GM23248 (cell line): ENCODE measurements around the gene RDX. TPM values are rescaled to one million over a fixed set of nuclear protein-coding genes. Genes with fewer than 3 reads are reported as not detected.

ENCODE experiments used
- DNase-seq: peaks from one replicate; pipeline ENCODE4 v3.0.0-alpha.2; 2015
- H2AFZ ChIP-seq: fragments of 200-600 bp; sonication (generic); 2 replicates; pipeline ENCODE4 v1.6.1; 2016; ENCODE audit warnings: antibody characterized with exemption
- H3F3A ChIP-seq: fragments of 200-600 bp; sonication (generic); 2 replicates; pipeline ENCODE4 v1.6.1; 2016; ENCODE audit warnings: mild to moderate bottlenecking, antibody characterized with exemption, mixed run types; ENCODE audit not compliant: insufficient read depth
- H3K27ac ChIP-seq: fragments of 200-600 bp; sonication (generic); 2 replicates; pipeline ENCODE4 v1.5.1; 2016; ENCODE audit warnings: mild to moderate bottlenecking
- H3K27me3 ChIP-seq: fragments of 200-600 bp; sonication (generic); replicated peaks from 2 replicates; pipeline ENCODE4 v1.6.1; 2016; ENCODE audit warnings: mild to moderate bottlenecking; ENCODE audit not compliant: insufficient read depth
- H3K36me3 ChIP-seq: fragments of 200-600 bp; sonication (generic); 2 replicates; pipeline ENCODE4 v1.6.1; 2016; ENCODE audit warnings: low read depth, mild to moderate bottlenecking
- H3K4me1 ChIP-seq: fragments of 200-600 bp; sonication (generic); 2 replicates; pipeline ENCODE4 v1.6.1; 2016; ENCODE audit warnings: mild to moderate bottlenecking; ENCODE audit not compliant: insufficient read depth
- H3K4me2 ChIP-seq: fragments of 200-600 bp; sonication (generic); one replicate; pipeline ENCODE4 v1.6.1; 2016; ENCODE audit warnings: mild to moderate bottlenecking; ENCODE audit not compliant: unreplicated experiment
- H3K4me3 ChIP-seq: fragments of 200-600 bp; sonication (generic); 2 replicates; pipeline ENCODE4 v1.5.1; 2016; ENCODE audit warnings: mild to moderate bottlenecking
- H3K79me2 ChIP-seq: fragments of 200-600 bp; sonication (generic); 2 replicates; pipeline ENCODE4 v1.6.1; 2016; ENCODE audit warnings: mild to moderate bottlenecking; ENCODE audit not compliant: insufficient read depth
- H3K9ac ChIP-seq: fragments of 200-600 bp; sonication (generic); 2 replicates; pipeline ENCODE4 v1.6.1; 2016; ENCODE audit warnings: mild to moderate bottlenecking
- H3K9me2 ChIP-seq: fragments of 200-600 bp; sonication (generic); 2 replicates; pipeline ENCODE4 v1.6.1; 2016; ENCODE audit warnings: mixed run types, mild to moderate bottlenecking, moderate library complexity; ENCODE audit not compliant: insufficient read depth
- H3K9me3 ChIP-seq: fragments of 200-600 bp; sonication (generic); one replicate; pipeline ENCODE4 v1.6.1; 2017; ENCODE audit warnings: low read depth
- H4K20me1 ChIP-seq: fragments of 200-600 bp; sonication (generic); 2 replicates; pipeline ENCODE4 v1.6.0; 2016; ENCODE audit not compliant: insufficient read depth
- EZH2 ChIP-seq: fragments of 200-600 bp; sonication (generic); IDR thresholded peaks from 2 replicates; pipeline ENCODE4 v1.6.1; 2018; ENCODE audit warnings: antibody characterized with exemption, mild to moderate bottlenecking; ENCODE audit not compliant: insufficient read depth, poor library complexity, severe bottlenecking
- EZH2phosphoT487 ChIP-seq: fragments of 200-600 bp; sonication (generic); IDR thresholded peaks from 2 replicates; pipeline ENCODE4 v1.6.1; 2018; ENCODE audit warnings: antibody characterized with exemption, moderate library complexity, mild to moderate bottlenecking, low read depth; ENCODE audit not compliant: insufficient read depth
- WGBS, 2 experiments: methylation state at CpG; one replicate each; pipeline ENCODE4 v1.1.6; 2015 to 2017; ENCODE audit warnings: low lambda C conversion rate in 2 of 2, low coverage in 1 of 2; ENCODE audit errors: missing lambda C conversion rate in 2 of 2; 5-methylcytosine and 5-hydroxymethylcytosine counted together
- in situ Hi-C: fragments of 300-500 bp; cut with MboI; formaldehyde crosslinking; loops from 2 replicates; pipeline ENCODE4 v1.15.0; 2020
- polyA plus RNA-seq: library from polyadenylated mRNA; unstranded; fragments of >200 nt; fragmentation: Nextera tagmentation; extraction: Ambion mirVana; gene quantifications from 2 replicates; pipeline ENCODE4 v1.2.1, GENCODE V29; 2016
- total RNA-seq: library from RNA; depleted of rRNA; stranded (reverse); fragments of >200 nt; shearing (Covaris generic); gene quantifications from 2 replicates; pipeline ENCODE4 v1.2.3, GENCODE V29; 2014

The RDX gene
- total and polyA plus RNA-seq, 2 experiments from 2014 or later, result 69.5 to 95.4 TPM

- no peaks in the 10 kb centered on the region for H4K20me1 ChIP-seq
- H3K4me2 ChIP-seq, result no peak overlapping the region
- no peaks in the 10 kb centered on the region for H3K9me3 ChIP-seq
- no peaks in the 10 kb centered on the region for H3K79me2 ChIP-seq
- 39 to 77% methylated on average over 1 of the region's 1 CpG for WGBS, 2 experiments
- no peak for TF ChIP-seq EZH2phosphoT487
- no peak for TF ChIP-seq EZH2
- no peak overlapping the region for H3K9ac ChIP-seq
- no peak overlapping the region for H2AFZ ChIP-seq
- in situ Hi-C loops, result no loop called here
- H3K36me3 ChIP-seq, result no peaks in the 10 kb centered on the region
- no peak overlapping the region for H3K4me3 ChIP-seq
- no peak overlapping the region for H3K27ac ChIP-seq
- H3F3A ChIP-seq, result no peaks in the 10 kb centered on the region
- DNase-seq, result no peak
- no peaks in the 10 kb centered on the region for H3K4me1 ChIP-seq
- no peaks in the 10 kb centered on the region for H3K9me2 ChIP-seq
- no peaks in the 10 kb centered on the region for H3K27me3 ChIP-seq
Measured at GRCh38 chr11:110329445-110329844, 33.0 kb upstream of the RDX start.

DNA sequence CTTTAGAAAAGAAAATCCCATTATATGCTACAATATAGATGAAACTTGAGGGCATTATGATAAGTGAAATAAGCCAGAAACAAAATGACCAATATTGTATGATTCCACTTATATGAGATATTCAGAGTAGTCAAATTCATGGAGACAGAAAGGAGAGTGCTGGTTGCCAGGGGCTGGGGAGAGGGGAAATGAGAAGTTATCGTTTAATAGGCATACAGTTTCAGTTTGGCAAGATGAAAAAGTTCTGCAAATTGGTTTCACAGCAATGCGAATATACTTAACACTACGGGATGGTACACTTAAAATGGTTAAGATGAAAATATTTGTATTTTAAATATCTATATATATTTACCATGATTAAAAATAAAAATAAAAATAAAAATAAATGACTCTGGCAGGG lies 31.1 kb upstream of the RDX start:
- no peaks in the 10 kb centered on the region for H3K9me3 ChIP-seq
- WGBS, 2 experiments, result 79 to 81% methylated on average over 3 of the region's 3 CpGs
- H3K79me2 ChIP-seq, result no peaks in the 10 kb centered on the region
- H3K9me2 ChIP-seq, result no peaks in the 10 kb centered on the region
- H3K4me1 ChIP-seq, result no peaks in the 10 kb centered on the region
- H3K9ac ChIP-seq, result no peak overlapping the region
- no peak overlapping the region for H3K4me3 ChIP-seq
- no peak overlapping the region for H3K27ac ChIP-seq
- H2AFZ ChIP-seq, result no peak overlapping the region
- DNase-seq, result no peak
- H3F3A ChIP-seq, result no peaks in the 10 kb centered on the region
- H3K4me2 ChIP-seq, result no peak overlapping the region
- H3K27me3 ChIP-seq, result no peaks in the 10 kb centered on the region
- H4K20me1 ChIP-seq, result no peaks in the 10 kb centered on the region
- H3K36me3 ChIP-seq, result no peaks in the 10 kb centered on the region
- no peak for TF ChIP-seq EZH2phosphoT487
- no peak for TF ChIP-seq EZH2
- in situ Hi-C loops, result no loop called here

DNA sequence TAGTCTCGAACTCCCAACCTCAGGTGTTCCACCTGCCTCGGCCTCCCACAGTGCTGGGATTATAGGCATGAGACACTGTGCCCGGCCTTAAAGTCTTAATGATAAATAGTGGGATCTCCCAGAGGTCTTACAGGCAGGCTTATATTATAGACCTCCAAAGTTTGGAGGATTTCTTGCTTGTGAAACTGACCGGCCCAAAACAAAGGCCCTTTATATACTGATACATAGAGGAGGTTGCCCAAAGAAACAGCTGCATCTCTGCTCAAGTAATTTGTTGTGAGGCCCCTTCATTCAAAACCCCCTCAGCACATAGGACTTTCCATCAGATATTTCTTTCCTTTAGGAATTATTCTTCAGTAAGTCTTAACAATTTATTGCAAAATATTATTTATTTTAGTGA lies 27.4 kb upstream of the RDX start:
- Histone ChIP-seq H3K27me3 (no peaks in the 10 kb centered on the region), H3K27ac (no peak overlapping the region), H3K79me2 (no peaks in the 10 kb centered on the region), H3K9me2 (no peaks in the 10 kb centered on the region), H3K9ac (no peak overlapping the region), H2AFZ (no peak overlapping the region), H3K9me3 (no peaks in the 10 kb centered on the region), H3F3A (no peaks in the 10 kb centered on the region), H3K4me3 (no peak overlapping the region), H3K4me2 (no peak overlapping the region), H4K20me1 (no peaks in the 10 kb centered on the region), H3K36me3 (no peaks in the 10 kb centered on the region), H3K4me1 (no peaks in the 10 kb centered on the region)
- 68 to 70% methylated on average over 4 of the region's 4 CpGs for WGBS, 2 experiments
- no peak for DNase-seq
- in situ Hi-C loops, result no loop called here
- TF ChIP-seq EZH2phosphoT487 (no peak), EZH2 (no peak)

- WGBS, 2 experiments, result 90 to 93% methylated on average over 3 of the region's 3 CpGs
- H3K79me2 ChIP-seq, result no peaks in the 10 kb centered on the region
- H3F3A ChIP-seq, result no peaks in the 10 kb centered on the region
- H3K4me1 ChIP-seq, result no peaks in the 10 kb centered on the region
- in situ Hi-C loops, result no loop called here
- no peak overlapping the region for H3K4me2 ChIP-seq
- H2AFZ ChIP-seq, result no peak overlapping the region
- no peak for TF ChIP-seq EZH2phosphoT487
- no peak for TF ChIP-seq EZH2
- H3K9me2 ChIP-seq, result no peaks in the 10 kb centered on the region
- H4K20me1 ChIP-seq, result no peaks in the 10 kb centered on the region
- H3K9ac ChIP-seq, result no peak overlapping the region
- no peak overlapping the region for H3K4me3 ChIP-seq
- no peaks in the 10 kb centered on the region for H3K27me3 ChIP-seq
- H3K27ac ChIP-seq, result no peak overlapping the region
- no peaks in the 10 kb centered on the region for H3K36me3 ChIP-seq
- H3K9me3 ChIP-seq, result no peaks in the 10 kb centered on the region
- no peak for DNase-seq
Measured at GRCh38 chr11:110319501-110319900, 23.1 kb upstream of the RDX start.
